Gastroesophageal sphincter (tissue), 4 donors: ENCODE results near the gene CCDC27. TPM values are rescaled to one million over a fixed set of nuclear protein-coding genes. Genes with fewer than 3 reads are reported as not detected.

ENCODE experiments used
- ATAC-seq: fragments of 150-250 bp; one replicate; pipeline ENCODE4 v1.9.1; 2016; ENCODE audit warnings: mild to moderate bottlenecking, moderate library complexity
- H3K27ac ChIP-seq, 4 donors: fragments of 200-600 bp; sonication (generic) in 3 of 4; 1 replicate in 3 of 4; 2 replicates in 1 of 4; pipeline ENCODE4 v1.5.1; 2016 to 2019
- H3K27me3 ChIP-seq: fragments of 200-600 bp; sonication (generic); one replicate; pipeline ENCODE4 v1.5.1; 2019
- H3K36me3 ChIP-seq, 2 donors: fragments of 200-600 bp; sonication (generic); one replicate each; pipeline ENCODE4 v1.5.1; 2019; ENCODE audit warnings: control low read depth in 1 of 2
- H3K4me1 ChIP-seq, 3 donors: fragments of 200-600 bp; sonication (generic); 1 replicate in 2 of 3; 2 replicates in 1 of 3; pipeline ENCODE4 v1.5.1; 2016 to 2019; ENCODE audit warnings: control low read depth in 2 of 3
- H3K4me3 ChIP-seq, 2 donors: fragments of 200-600 bp; sonication (generic); one replicate each; pipeline ENCODE4 v1.5.1; 2019; ENCODE audit warnings: mild to moderate bottlenecking in 1 of 2, moderate library complexity in 1 of 2
- H3K9me3 ChIP-seq, 3 donors: fragments of 200-600 bp; sonication (generic); one replicate each; pipeline ENCODE4 v1.5.1; 2017 to 2019; ENCODE audit warnings: control low read depth in 2 of 3
- EP300 ChIP-seq: sonication (generic); formaldehyde crosslinking; IDR thresholded peaks from one replicate; pipeline ENCODE4 v1.6.1; 2017; ENCODE audit warnings: antibody characterized with exemption, mild to moderate bottlenecking
- POLR2A ChIP-seq, 2 donors: fragments of 450-650 bp; IDR thresholded peaks; one replicate each; pipeline ENCODE4 v1.6.1; 2017; ENCODE audit warnings: antibody characterized with exemption in 2 of 2, mild to moderate bottlenecking in 2 of 2, moderate library complexity in 1 of 2
- POLR2AphosphoS5 ChIP-seq: sonication (generic); formaldehyde crosslinking; IDR thresholded peaks from one replicate; pipeline ENCODE4 v1.6.1; 2017; ENCODE audit warnings: antibody characterized with exemption
- WGBS, 2 donors: methylation state at CpG; one replicate each; pipeline ENCODE4 v1.1.5; 2018; ENCODE audit warnings: low coverage in 1 of 2; 5-methylcytosine and 5-hydroxymethylcytosine counted together
- total RNA-seq, 4 donors: library from RNA; depleted of rRNA; stranded (reverse); fragments of >200 nt; gene quantifications; one replicate each; pipeline ENCODE4 v1.1.0, GENCODE V29; 2016
- TF ChIP-seq, protein P1 (sequence below), 4 experiments: fragments of 200-600 bp in 2 of 4; fragments of 450-650 bp in 2 of 4; sonication (generic) in 1 of 4; IDR thresholded peaks; one replicate each; pipeline ENCODE4 v1.5.1; 2017 to 2019; ENCODE audit warnings: antibody characterized with exemption in 4 of 4, mild to moderate bottlenecking in 2 of 4, moderate library complexity in 2 of 4

Gene CCDC27
- total RNA-seq, 4 donors from 2014 or later: not detected

DNA sequence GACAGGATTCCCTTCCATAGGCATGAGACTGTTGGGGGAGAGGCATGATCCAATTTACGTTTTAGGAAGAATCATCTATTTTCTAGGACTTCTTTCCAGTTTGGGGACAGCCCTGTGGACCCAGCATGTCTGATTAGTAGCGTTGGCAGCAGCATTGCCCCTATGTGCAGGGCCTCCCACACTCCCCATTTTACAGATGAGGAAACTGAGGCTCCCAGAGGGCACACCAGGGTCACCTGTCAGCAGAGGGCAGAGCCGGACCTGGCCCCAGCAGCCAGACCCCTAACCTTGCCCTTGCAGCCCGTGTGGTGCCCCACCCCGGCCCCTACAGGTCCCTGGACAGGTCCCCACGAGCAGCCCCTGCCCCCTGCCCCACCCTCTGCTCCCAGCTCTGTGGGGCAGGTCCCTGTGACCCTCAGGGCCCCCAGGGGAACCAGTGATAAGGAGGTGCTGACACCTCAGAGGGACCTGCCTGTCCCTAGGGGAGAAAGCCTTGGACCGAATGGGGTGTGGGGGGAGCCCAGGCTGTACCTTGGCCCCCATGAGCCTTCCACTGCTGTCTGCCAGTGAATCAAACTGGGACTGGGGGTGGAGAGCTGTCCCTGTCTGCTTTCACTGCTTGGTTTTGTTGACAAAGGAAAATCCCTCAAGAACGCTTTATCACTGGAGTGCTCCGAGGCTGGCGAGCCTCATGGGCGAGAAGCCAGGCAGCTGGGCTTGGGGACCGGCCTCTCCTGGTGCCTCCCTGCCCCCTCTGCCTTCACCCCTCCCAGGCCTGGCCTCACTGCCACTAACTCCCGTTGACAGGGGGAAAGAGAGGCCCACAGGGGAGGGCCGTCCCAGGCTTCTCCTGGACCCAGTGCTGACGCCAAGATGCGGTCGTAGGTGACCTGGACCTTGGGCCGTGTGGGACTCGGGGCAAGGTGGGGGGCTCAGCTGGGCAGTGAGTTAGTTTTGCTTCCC is 39.4 kb upstream of the CCDC27 start:
- Histone ChIP-seq H3K4me1 (peaks cover 0 to 2% (median 0%) of the 10 kb centered on the region in 3 donors), H3K9me3 (no peaks in the 10 kb centered on the region), H3K4me3 (no peak overlapping the region), H3K36me3 (no peaks in the 10 kb centered on the region), H3K27me3 (peaks cover 95% of the 10 kb centered on the region), H3K27ac (no peak overlapping the region)
- ATAC-seq: no peak
- 65% methylated on average over 2 of the region's 19 CpGs; no CpG with 5 or more reads in 1 of the 2 donors for WGBS, 2 donors
- TF ChIP-seq, protein P1, sequence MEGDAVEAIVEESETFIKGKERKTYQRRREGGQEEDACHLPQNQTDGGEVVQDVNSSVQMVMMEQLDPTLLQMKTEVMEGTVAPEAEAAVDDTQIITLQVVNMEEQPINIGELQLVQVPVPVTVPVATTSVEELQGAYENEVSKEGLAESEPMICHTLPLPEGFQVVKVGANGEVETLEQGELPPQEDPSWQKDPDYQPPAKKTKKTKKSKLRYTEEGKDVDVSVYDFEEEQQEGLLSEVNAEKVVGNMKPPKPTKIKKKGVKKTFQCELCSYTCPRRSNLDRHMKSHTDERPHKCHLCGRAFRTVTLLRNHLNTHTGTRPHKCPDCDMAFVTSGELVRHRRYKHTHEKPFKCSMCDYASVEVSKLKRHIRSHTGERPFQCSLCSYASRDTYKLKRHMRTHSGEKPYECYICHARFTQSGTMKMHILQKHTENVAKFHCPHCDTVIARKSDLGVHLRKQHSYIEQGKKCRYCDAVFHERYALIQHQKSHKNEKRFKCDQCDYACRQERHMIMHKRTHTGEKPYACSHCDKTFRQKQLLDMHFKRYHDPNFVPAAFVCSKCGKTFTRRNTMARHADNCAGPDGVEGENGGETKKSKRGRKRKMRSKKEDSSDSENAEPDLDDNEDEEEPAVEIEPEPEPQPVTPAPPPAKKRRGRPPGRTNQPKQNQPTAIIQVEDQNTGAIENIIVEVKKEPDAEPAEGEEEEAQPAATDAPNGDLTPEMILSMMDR (IDR thresholded peaks at IDR 0.05): no peak
- TF ChIP-seq EP300: no peak
- no peak for TF ChIP-seq POLR2A (IDR thresholded peaks at IDR 0.05)
- TF ChIP-seq POLR2AphosphoS5: no peak

DNA sequence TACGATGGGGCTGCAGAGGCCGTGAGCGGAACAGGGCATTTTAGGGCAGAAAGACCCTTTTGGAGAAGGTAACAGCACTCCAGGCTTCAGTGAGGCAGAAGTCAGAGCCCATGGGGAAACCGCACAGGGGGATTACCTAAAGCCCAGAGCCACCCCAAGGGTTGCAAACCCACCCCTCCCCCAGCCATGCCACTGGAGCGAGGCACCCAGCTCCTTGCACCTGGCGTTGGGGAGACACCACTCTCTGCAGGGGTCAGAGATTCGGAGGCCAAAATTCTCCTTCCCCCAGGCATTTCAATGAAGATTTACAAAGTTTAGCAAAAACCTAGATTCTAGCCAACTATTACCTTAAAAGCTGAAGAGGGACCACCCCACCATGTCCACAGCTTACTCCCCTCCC is 38.4 kb upstream of the CCDC27 start:
- 93 to 100% methylated on average over 3 to 4 of the region's 7 CpGs for WGBS, 2 donors
- no peaks in the 10 kb centered on the region for H3K9me3 ChIP-seq
- H3K4me1 ChIP-seq: peaks cover 0 to 6% (median 0%) of the 10 kb centered on the region in 3 donors
- peaks cover 95% of the 10 kb centered on the region for H3K27me3 ChIP-seq
- TF ChIP-seq, protein P1 (IDR thresholded peaks at IDR 0.05): no peak
- no peak for TF ChIP-seq EP300
- TF ChIP-seq POLR2AphosphoS5: no peak
- no peak for TF ChIP-seq POLR2A (IDR thresholded peaks at IDR 0.05)
- no peak overlapping the region for H3K27ac ChIP-seq
- H3K4me3 ChIP-seq: no peak overlapping the region
- ATAC-seq: no peak
- H3K36me3 ChIP-seq: no peaks in the 10 kb centered on the region

DNA sequence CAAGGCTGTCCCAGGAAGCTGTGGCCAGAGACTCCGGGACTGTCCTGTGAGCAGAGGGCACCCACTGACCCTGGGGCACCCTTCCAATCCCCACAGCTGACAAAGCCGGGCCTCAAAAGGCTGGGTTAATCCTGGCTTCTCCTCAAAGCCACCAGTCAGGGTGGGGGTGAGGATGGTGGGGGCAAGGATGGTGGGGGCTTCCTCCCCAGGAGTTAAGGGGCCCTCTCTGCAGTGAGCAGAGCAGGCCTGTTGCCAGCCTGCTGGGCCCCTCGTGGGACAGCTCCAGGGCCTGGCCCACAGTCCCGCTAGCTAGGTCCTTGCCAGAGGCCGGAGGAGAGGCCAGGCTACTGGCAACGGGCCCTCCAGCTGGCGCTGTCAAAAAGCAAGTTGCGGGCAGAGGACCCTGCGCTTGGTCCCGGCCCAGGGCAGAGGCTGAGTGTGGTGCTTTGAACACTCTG is 37.9 kb upstream of the CCDC27 start:
- ATAC-seq: no peak
- no peak overlapping the region for H3K27ac ChIP-seq
- H3K9me3 ChIP-seq: no peaks in the 10 kb centered on the region
- WGBS, 2 donors: 53% methylated on average over 4 of the region's 10 CpGs; no CpG with 5 or more reads in 1 of the 2 donors
- H3K36me3 ChIP-seq: no peaks in the 10 kb centered on the region
- H3K4me3 ChIP-seq: no peak overlapping the region
- peaks cover 95% of the 10 kb centered on the region for H3K27me3 ChIP-seq
- TF ChIP-seq, protein P1 (IDR thresholded peaks at IDR 0.05): no peak
- TF ChIP-seq EP300: no peak
- H3K4me1 ChIP-seq: peaks cover 0 to 6% (median 0%) of the 10 kb centered on the region in 3 donors

DNA sequence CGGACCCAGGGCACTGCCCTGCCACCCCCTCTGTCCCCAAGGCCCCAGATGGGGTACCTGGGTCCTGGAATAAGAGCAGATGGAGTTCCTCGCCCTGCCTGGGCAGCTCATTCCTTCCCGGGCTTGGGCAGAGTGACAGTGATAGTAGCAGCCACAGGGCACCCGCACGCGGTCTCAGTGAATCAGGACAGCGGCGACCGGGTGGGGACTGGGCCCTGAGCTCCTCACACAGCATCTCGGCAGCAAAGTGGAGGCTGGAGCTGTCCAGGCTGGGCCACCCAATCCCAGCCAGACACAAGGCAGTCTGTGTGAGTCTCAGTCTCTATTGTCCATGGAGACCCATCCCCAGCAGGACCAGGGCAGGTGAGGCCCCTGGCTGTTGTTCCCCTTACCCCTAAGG is 37.4 kb upstream of the CCDC27 start:
- no CpG with 5 or more reads among the region's 10 CpGs for WGBS, 2 donors
- H3K27me3 ChIP-seq: peaks cover 92% of the 10 kb centered on the region
- H3K36me3 ChIP-seq: no peaks in the 10 kb centered on the region
- H3K27ac ChIP-seq: no peak overlapping the region
- H3K9me3 ChIP-seq: no peaks in the 10 kb centered on the region
- H3K4me1 ChIP-seq: peaks cover 0 to 6% (median 0%) of the 10 kb centered on the region in 3 donors
- no peak overlapping the region for H3K4me3 ChIP-seq
- no peak for ATAC-seq
- TF ChIP-seq POLR2AphosphoS5 (no peak), EP300 (no peak), POLR2A (IDR thresholded peaks at IDR 0.05) (no peak)
- TF ChIP-seq, protein P1 (IDR thresholded peaks at IDR 0.05): no peak

DNA sequence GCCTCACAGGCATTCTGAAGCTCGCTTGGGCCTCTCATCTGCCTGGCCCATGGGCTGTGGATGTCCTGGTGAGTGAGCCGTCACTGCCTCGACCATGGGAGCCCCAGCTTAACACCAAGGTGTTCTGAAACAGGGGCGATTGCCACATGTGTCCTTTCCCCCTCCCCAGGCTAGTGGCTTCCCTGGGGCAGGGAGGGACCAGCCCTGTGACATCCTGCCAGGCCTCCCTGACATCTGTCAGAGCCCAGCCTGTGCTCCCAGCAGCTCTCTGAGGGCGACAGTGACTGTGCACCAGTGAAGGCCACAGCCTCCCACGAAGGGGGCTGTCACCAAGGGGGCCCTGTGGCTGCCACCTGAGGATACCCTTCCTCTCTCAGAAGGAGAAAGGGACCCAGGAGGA is 35.9 kb upstream of the CCDC27 start:
- Histone ChIP-seq H3K4me3 (no peak overlapping the region), H3K27ac (no peak overlapping the region), H3K27me3 (peaks cover 76% of the 10 kb centered on the region), H3K36me3 (no peaks in the 10 kb centered on the region), H3K4me1 (peaks cover 0 to 6% (median 0%) of the 10 kb centered on the region in 3 donors), H3K9me3 (no peaks in the 10 kb centered on the region)
- no peak for ATAC-seq
- 100% methylated on average over 1 of the region's 6 CpGs; no CpG with 5 or more reads in 1 of the 2 donors for WGBS, 2 donors
- TF ChIP-seq POLR2A (IDR thresholded peaks at IDR 0.05) (no peak), EP300 (no peak), POLR2AphosphoS5 (no peak)
- TF ChIP-seq, protein P1 (IDR thresholded peaks at IDR 0.05): no peak
